ENCODE data around the gene RAB7B.

DNA sequence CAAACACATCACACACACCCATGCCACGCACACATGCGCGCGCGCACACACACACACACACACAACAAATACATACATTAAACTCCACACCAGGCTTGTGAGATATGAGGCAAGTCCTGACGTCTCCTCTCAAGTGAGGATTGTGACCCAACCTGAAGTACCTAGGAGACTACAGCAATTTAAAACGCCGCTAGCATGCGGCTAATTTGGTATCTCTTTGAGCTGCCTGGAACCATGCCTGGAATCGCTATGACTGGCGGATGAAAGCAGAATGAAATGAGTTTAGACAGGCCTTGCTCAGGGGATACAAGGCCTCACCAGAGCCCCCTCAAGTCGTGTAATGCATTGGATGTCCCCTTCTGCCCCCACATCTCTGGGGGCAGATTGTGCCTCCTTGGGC, 1.6 kb upstream of the RAB7B start:
- TF ChIP-seq, protein P1, sequence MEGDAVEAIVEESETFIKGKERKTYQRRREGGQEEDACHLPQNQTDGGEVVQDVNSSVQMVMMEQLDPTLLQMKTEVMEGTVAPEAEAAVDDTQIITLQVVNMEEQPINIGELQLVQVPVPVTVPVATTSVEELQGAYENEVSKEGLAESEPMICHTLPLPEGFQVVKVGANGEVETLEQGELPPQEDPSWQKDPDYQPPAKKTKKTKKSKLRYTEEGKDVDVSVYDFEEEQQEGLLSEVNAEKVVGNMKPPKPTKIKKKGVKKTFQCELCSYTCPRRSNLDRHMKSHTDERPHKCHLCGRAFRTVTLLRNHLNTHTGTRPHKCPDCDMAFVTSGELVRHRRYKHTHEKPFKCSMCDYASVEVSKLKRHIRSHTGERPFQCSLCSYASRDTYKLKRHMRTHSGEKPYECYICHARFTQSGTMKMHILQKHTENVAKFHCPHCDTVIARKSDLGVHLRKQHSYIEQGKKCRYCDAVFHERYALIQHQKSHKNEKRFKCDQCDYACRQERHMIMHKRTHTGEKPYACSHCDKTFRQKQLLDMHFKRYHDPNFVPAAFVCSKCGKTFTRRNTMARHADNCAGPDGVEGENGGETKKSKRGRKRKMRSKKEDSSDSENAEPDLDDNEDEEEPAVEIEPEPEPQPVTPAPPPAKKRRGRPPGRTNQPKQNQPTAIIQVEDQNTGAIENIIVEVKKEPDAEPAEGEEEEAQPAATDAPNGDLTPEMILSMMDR (IDR thresholded peaks at IDR 0.05; ENCODE audit: low read depth, low read length, poor library complexity, severe bottlenecking) = no peak
- TF ChIP-seq EZH2phosphoT487 (IDR thresholded peaks at IDR 0.05; ENCODE audit: borderline replicate concordance, low read length) = no peak
